B cell (primary cell): ENCODE measurements around the gene FGF16. TPM values are rescaled to one million over a fixed set of nuclear protein-coding genes. Genes with fewer than 3 reads are reported as not detected.

ENCODE experiments used
- ATAC-seq: fragments of 200-7000 bp; cut with Tn5 transposase; one replicate; pipeline ENCODE4 v1.10.0; 2021; ENCODE audit warnings: low read depth, mild to moderate bottlenecking, moderate number of reproducible peaks, moderate library complexity
- CTCF ChIA-PET: fragments of 350-600 bp; sonication (Branson Sonifier 250); formaldehyde crosslinking; loops from one replicate; lab custom pipeline; 2021; ENCODE audit warnings: antibody characterized with exemption, inconsistent platforms; lab: Charles Lee
- POLR2A ChIA-PET: fragments of 350-600 bp; sonication (Branson Sonifier 250); formaldehyde crosslinking; loops from one replicate; lab custom pipeline; 2021; ENCODE audit warnings: antibody characterized with exemption; lab: Charles Lee
- DNase-seq: peaks from one replicate; pipeline ENCODE4 v3.0.0; 2013
- H2AFZ ChIP-seq: 2 replicates; pipeline ENCODE4 v1.6.1; 2012; ENCODE audit warnings: mild to moderate bottlenecking, low read depth, low read length; ENCODE audit not compliant: insufficient read depth, poor library complexity, severe bottlenecking
- H3K27ac ChIP-seq, 2 donors: 1 replicate in 1 of 2; 2 replicates in 1 of 2; pipeline ENCODE4 v1.5.1; 2012 to 2013; ENCODE audit warnings: low read length in 2 of 2, mild to moderate bottlenecking in 2 of 2, moderate library complexity in 1 of 2
- H3K27me3 ChIP-seq, 4 experiments: fragments of 200-600 bp in 1 of 4; sonication (generic) in 1 of 4; replicated peaks in 1 of 4; 1 replicate in 2 of 4; 2 replicates in 2 of 4; pipeline versions ENCODE4 v1.6.1 to v1.7.0; 2013 to 2016; ENCODE audit warnings: low read length in 3 of 4, mild to moderate bottlenecking in 2 of 4, mixed read lengths in 1 of 4, moderate library complexity in 1 of 4; ENCODE audit not compliant: insufficient read depth in 4 of 4, control insufficient read depth in 3 of 4; ENCODE audit errors: control extremely low read depth in 1 of 4
- H3K36me3 ChIP-seq, 2 experiments: replicated peaks in 1 of 2; 1 replicate in 1 of 2; 2 replicates in 1 of 2; pipeline versions ENCODE4 v1.6.1 to v1.7.1; 2013; ENCODE audit warnings: low read length in 1 of 2; ENCODE audit not compliant: insufficient read depth in 2 of 2, control insufficient read depth in 1 of 2; ENCODE audit errors: control extremely low read depth in 1 of 2, extremely low read depth in 1 of 2
- H3K4me1 ChIP-seq, 2 donors: fragments of 200-600 bp in 1 of 2; sonication (generic) in 1 of 2; 1 replicate in 1 of 2; 2 replicates in 1 of 2; pipeline versions ENCODE4 v1.5.1 to v1.6.1; 2013 to 2017; ENCODE audit warnings: low read length in 2 of 2; ENCODE audit not compliant: control insufficient read depth in 2 of 2, insufficient read depth in 2 of 2
- H3K4me2 ChIP-seq: replicated peaks from 2 replicates; pipeline ENCODE3; 2012; ENCODE audit warnings: mild to moderate bottlenecking, low read depth, low read length; ENCODE audit not compliant: poor library complexity, severe bottlenecking
- H3K4me3 ChIP-seq, 5 experiments: fragments of 200-600 bp in 1 of 5; sonication (generic) in 1 of 5; 1 replicate in 3 of 5; 2 replicates in 2 of 5; pipeline versions ENCODE4 v1.5.1 to v1.7.0; 2011 to 2016; ENCODE audit warnings: low read length in 4 of 5, mild to moderate bottlenecking in 4 of 5, low read depth in 2 of 5, control low read depth in 1 of 5, moderate library complexity in 1 of 5; ENCODE audit not compliant: insufficient read depth in 1 of 5; ENCODE audit errors: control extremely low read depth in 1 of 5, extremely low read depth in 1 of 5
- H3K79me2 ChIP-seq: fragments of 200-600 bp; sonication (generic); one replicate; pipeline ENCODE4 v1.6.0; 2016; ENCODE audit warnings: low read length; ENCODE audit not compliant: control insufficient read depth, insufficient read depth
- H3K9ac ChIP-seq: fragments of 200-600 bp; sonication (generic); 2 replicates; pipeline ENCODE4 v1.6.1; 2017; ENCODE audit warnings: mild to moderate bottlenecking, low read length, moderate library complexity
- H3K9me3 ChIP-seq, 3 donors: one replicate each; pipeline versions ENCODE4 v1.6.1 to v1.7.1; 2013; ENCODE audit warnings: low read length in 2 of 3; ENCODE audit not compliant: control insufficient read depth in 2 of 3, insufficient read depth in 1 of 3; ENCODE audit errors: control extremely low read depth in 1 of 3
- H4K20me1 ChIP-seq: 2 replicates; pipeline ENCODE4 v1.6.0; 2012; ENCODE audit warnings: mild to moderate bottlenecking, low read length; ENCODE audit not compliant: insufficient read depth, control insufficient read depth, poor library complexity, severe bottlenecking
- H3K27ac Mint-ChIP-seq: one replicate; pipeline ENCODE4 v1.8.0; 2021; ENCODE audit warnings: mixed read lengths
- H3K27me3 Mint-ChIP-seq: one replicate; pipeline ENCODE4 v1.8.0; 2021; ENCODE audit warnings: mixed read lengths
- H3K4me1 Mint-ChIP-seq: one replicate; pipeline ENCODE4 v1.8.0; 2021; ENCODE audit warnings: mixed read lengths
- H3K4me3 Mint-ChIP-seq: one replicate; pipeline ENCODE4 v1.8.0; 2021; ENCODE audit warnings: mixed read lengths
- H3K9me3 Mint-ChIP-seq: one replicate; pipeline ENCODE4 v1.8.0; 2022; ENCODE audit warnings: mixed read lengths; ENCODE audit not compliant: insufficient read depth
- EZH2 ChIP-seq: IDR thresholded peaks from 2 replicates; pipeline ENCODE4 v1.6.1; 2012; ENCODE audit warnings: borderline replicate concordance, low read depth, mild to moderate bottlenecking, moderate library complexity, low read length; ENCODE audit not compliant: insufficient read depth, poor library complexity, severe bottlenecking
- WGBS: methylation state at CpG from one replicate; pipeline ENCODE4 v1.1.5; 2013; ENCODE audit warnings: missing lambda C conversion rate; ENCODE audit not compliant: insufficient coverage; 5-methylcytosine and 5-hydroxymethylcytosine counted together
- intact Hi-C: fragments of 100-400 bp; cut with micrococcal nuclease; formaldehyde crosslinking; loops from one replicate; pipeline ENCODE4 v1.10.0; 2022
- polyA plus RNA-seq: library from polyadenylated mRNA; depleted of rRNA; stranded (reverse); fragments of >200 nt; gene quantifications from 2 replicates; pipeline ENCODE4 v1.2.3, GENCODE V29; 2012
- total RNA-seq, 2 donors: library from RNA; stranded (reverse); fragments of 120-200 nt in 1 of 2; gene quantifications; 1 replicate in 1 of 2; 2 replicates in 1 of 2; pipeline versions ENCODE4 v1.2.3 to v1.2.4, GENCODE V29; 2013 to 2022
- TF ChIP-seq, protein P1 (sequence below): fragments of 200-600 bp; IDR thresholded peaks from one replicate; pipeline ENCODE4 v1.8.0; 2022; ENCODE audit warnings: antibody characterized with exemption, mild to moderate bottlenecking

The FGF16 gene
- total and polyA plus RNA-seq, 2 donors (not counting 1 experiment from before 2014, with no cell fraction given): not detected

DNA sequence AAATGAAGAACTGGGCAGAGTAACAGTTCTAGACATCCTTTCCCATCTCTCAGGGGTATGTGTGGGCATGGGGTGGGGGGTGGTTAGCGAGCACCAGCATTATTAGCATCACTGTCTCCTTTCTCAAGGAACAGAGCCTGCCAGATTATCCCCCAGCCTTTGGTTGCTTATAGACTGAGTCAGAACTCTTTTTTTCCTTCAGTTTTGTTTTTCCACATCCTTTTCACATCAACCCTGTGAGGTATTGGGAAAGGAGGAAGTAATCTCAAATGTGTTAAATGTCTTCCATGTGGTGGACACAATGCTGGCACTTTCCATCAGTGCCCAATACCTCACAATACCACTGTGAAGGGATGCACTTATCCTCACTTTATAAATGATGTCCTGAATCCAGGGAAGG is 3.1 kb upstream of the FGF16 start:
- H3K79me2 ChIP-seq: no peaks in the 10 kb centered on the region
- Mint-ChIP-seq H3K27ac (no peak overlapping the region), H3K9me3 (no peaks in the 10 kb centered on the region), H3K4me3 (no peak overlapping the region), H3K4me1 (peaks cover 19% of the 10 kb centered on the region), H3K27me3 (peaks cover 27% of the 10 kb centered on the region)
- intact Hi-C loops: no loop called here
- ATAC-seq: no peak
- WGBS: no CpG with 5 or more reads among the region's 1 CpG
- H3K27me3 ChIP-seq: peaks cover 0 to 27% (median 3%) of the 10 kb centered on the region in 4 experiments
- peaks cover 21 to 22% of the 10 kb centered on the region in 2 donors for H3K4me1 ChIP-seq
- no peak overlapping the region for H3K4me2 ChIP-seq
- H3K4me3 ChIP-seq: no peak overlapping the region
- TF ChIP-seq, protein P1, sequence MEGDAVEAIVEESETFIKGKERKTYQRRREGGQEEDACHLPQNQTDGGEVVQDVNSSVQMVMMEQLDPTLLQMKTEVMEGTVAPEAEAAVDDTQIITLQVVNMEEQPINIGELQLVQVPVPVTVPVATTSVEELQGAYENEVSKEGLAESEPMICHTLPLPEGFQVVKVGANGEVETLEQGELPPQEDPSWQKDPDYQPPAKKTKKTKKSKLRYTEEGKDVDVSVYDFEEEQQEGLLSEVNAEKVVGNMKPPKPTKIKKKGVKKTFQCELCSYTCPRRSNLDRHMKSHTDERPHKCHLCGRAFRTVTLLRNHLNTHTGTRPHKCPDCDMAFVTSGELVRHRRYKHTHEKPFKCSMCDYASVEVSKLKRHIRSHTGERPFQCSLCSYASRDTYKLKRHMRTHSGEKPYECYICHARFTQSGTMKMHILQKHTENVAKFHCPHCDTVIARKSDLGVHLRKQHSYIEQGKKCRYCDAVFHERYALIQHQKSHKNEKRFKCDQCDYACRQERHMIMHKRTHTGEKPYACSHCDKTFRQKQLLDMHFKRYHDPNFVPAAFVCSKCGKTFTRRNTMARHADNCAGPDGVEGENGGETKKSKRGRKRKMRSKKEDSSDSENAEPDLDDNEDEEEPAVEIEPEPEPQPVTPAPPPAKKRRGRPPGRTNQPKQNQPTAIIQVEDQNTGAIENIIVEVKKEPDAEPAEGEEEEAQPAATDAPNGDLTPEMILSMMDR: no peak
- no peak for TF ChIP-seq EZH2
- no peaks in the 10 kb centered on the region for H4K20me1 ChIP-seq
- no peaks in the 10 kb centered on the region for H3K9me3 ChIP-seq
- CTCF ChIA-PET: interaction anchor here (1.0 kb wide), 1 partner anchor 12 kb away, joined by 3 read pairs; no protein-coding TSS in a partner anchor
- no peak overlapping the region for H2AFZ ChIP-seq
- DNase-seq: no peak
- no peaks in the 10 kb centered on the region for H3K36me3 ChIP-seq
- no peak overlapping the region for H3K9ac ChIP-seq
- no peak overlapping the region for H3K27ac ChIP-seq
- POLR2A ChIA-PET: no interaction called here

GRCh38 chrX:77444545-77444944 is 2.6 kb upstream of the FGF16 start:
- no peaks in the 10 kb centered on the region for H3K79me2 ChIP-seq
- H2AFZ ChIP-seq: no peak overlapping the region
- no peaks in the 10 kb centered on the region for H3K9me3 Mint-ChIP-seq
- H3K27me3 ChIP-seq: peaks cover 0 to 27% (median 3%) of the 10 kb centered on the region in 4 experiments
- no peak overlapping the region for H3K4me2 ChIP-seq
- no peaks in the 10 kb centered on the region for H3K9me3 ChIP-seq
- H3K36me3 ChIP-seq: no peaks in the 10 kb centered on the region
- no peak overlapping the region for H3K27ac ChIP-seq
- H3K27ac Mint-ChIP-seq: no peak overlapping the region
- H3K4me1 ChIP-seq: peaks cover 21 to 22% of the 10 kb centered on the region in 2 donors
- H3K27me3 Mint-ChIP-seq: peaks cover 27% of the 10 kb centered on the region
- CTCF ChIA-PET: interaction anchor here (1.0 kb wide), 1 partner anchor 12 kb away, joined by 3 read pairs; no protein-coding TSS in a partner anchor
- DNase-seq (no peak), ATAC-seq (no peak)
- H3K4me3 Mint-ChIP-seq: no peak overlapping the region
- no peak overlapping the region for H3K4me3 ChIP-seq
- TF ChIP-seq EZH2: no peak
- TF ChIP-seq, protein P1: no peak
- intact Hi-C loops: no loop called here
- no peaks in the 10 kb centered on the region for H4K20me1 ChIP-seq
- no CpG with 5 or more reads among the region's 3 CpGs for WGBS
- POLR2A ChIA-PET: no interaction called here
- H3K4me1 Mint-ChIP-seq: peaks cover 19% of the 10 kb centered on the region
- no peak overlapping the region for H3K9ac ChIP-seq
